IMR-90 (cell line): ENCODE measurements around the gene BANF1. TPM values are rescaled to one million over a fixed set of nuclear protein-coding genes. Genes with fewer than 3 reads are reported as not detected.

Experiments
- ATAC-seq: fragments of 200-7000 bp; cut with Tn5 transposase; 2 replicates; pipeline ENCODE4 v1.9.1; 2020; ENCODE audit warnings: low read depth, mild to moderate bottlenecking, moderate library complexity
- BruUV-seq: library from RNA; stranded (reverse); fragments of 400-500 nt; replicated peaks from 2 replicates; lab custom pipeline; 2021; lab: Mats Ljungman, UMichigan
- CTCF ChIA-PET: fragments of 300-600 bp; formaldehyde crosslinking; extraction: SDS; loops from one replicate; lab custom pipeline; 2021; ENCODE audit warnings: antibody characterized with exemption; lab: Yijun Ruan, JAX
- POLR2A ChIA-PET: fragments of 300-600 bp; sonication (Branson Sonifier 250); formaldehyde crosslinking; loops from one replicate; lab custom pipeline; 2022; ENCODE audit warnings: antibody characterized with exemption; ENCODE audit not compliant: unreplicated experiment; lab: Charles Lee
- DNase-seq: peaks from one replicate; pipeline ENCODE4 v3.0.0; 2013
- H2AFZ ChIP-seq: replicated peaks from 2 replicates; pipeline ENCODE3; 2013; ENCODE audit warnings: low read length, mild to moderate bottlenecking; ENCODE audit not compliant: poor library complexity
- H2AK5ac ChIP-seq: 2 replicates; pipeline ENCODE4 v1.6.1; 2013; ENCODE audit warnings: low read depth, low read length, inconsistent platforms
- H2AK9ac ChIP-seq: replicated peaks from 2 replicates; pipeline ENCODE3; 2013; ENCODE audit warnings: mild to moderate bottlenecking, low read depth, low read length, moderate library complexity; ENCODE audit not compliant: poor library complexity
- H2BK120ac ChIP-seq: 2 replicates; pipeline ENCODE4 v1.6.1; 2013; ENCODE audit warnings: low read depth, low read length, inconsistent platforms
- H2BK15ac ChIP-seq: 3 replicates; pipeline ENCODE4 v1.6.1; 2013; ENCODE audit warnings: low read depth, low read length, inconsistent platforms
- H2BK20ac ChIP-seq: 2 replicates; pipeline ENCODE4 v1.6.1; 2013; ENCODE audit warnings: low read depth, mild to moderate bottlenecking, inconsistent platforms, low read length, moderate library complexity
- H2BK5ac ChIP-seq: 2 replicates; pipeline ENCODE4 v1.6.1; 2013; ENCODE audit warnings: mild to moderate bottlenecking, low read depth, low read length, inconsistent platforms; ENCODE audit not compliant: poor library complexity, severe bottlenecking
- H3K14ac ChIP-seq: replicated peaks from 2 replicates; pipeline ENCODE4 v1.6.1; 2013; ENCODE audit warnings: low read depth, low read length, inconsistent platforms
- H3K18ac ChIP-seq: 2 replicates; pipeline ENCODE4 v1.6.1; 2013; ENCODE audit warnings: low read depth, low read length, control low read depth
- H3K23ac ChIP-seq: 2 replicates; pipeline ENCODE4 v1.6.1; 2013; ENCODE audit warnings: low read depth, low read length, inconsistent platforms
- H3K27ac ChIP-seq: 2 replicates; pipeline ENCODE4 v1.5.1; 2013; ENCODE audit warnings: mild to moderate bottlenecking, control low read depth, low read length; ENCODE audit not compliant: insufficient read depth
- H3K27me3 ChIP-seq: 2 replicates; pipeline ENCODE4 v1.6.1; 2013; ENCODE audit warnings: low read length; ENCODE audit not compliant: control insufficient read depth, insufficient read depth
- H3K36me3 ChIP-seq: 2 replicates; pipeline ENCODE4 v1.6.1; 2013; ENCODE audit warnings: low read length, mixed read lengths; ENCODE audit not compliant: control insufficient read depth, insufficient read depth
- H3K4ac ChIP-seq: 2 replicates; pipeline ENCODE4 v1.6.1; 2013; ENCODE audit warnings: low read depth, low read length, inconsistent platforms
- H3K4me1 ChIP-seq: 2 replicates; pipeline ENCODE4 v1.6.1; 2013; ENCODE audit warnings: low read length, mixed read lengths; ENCODE audit not compliant: control insufficient read depth, insufficient read depth
- H3K4me2 ChIP-seq: 2 replicates; pipeline ENCODE4 v1.6.1; 2013; ENCODE audit warnings: low read depth, mild to moderate bottlenecking, control low read depth, low read length, moderate library complexity
- H3K4me3 ChIP-seq: 2 replicates; pipeline ENCODE4 v1.5.1; 2013; ENCODE audit warnings: low read depth, mild to moderate bottlenecking, control low read depth, low read length, moderate library complexity; ENCODE audit not compliant: insufficient read depth
- H3K56ac ChIP-seq: 2 replicates; pipeline ENCODE4 v1.6.1; 2013; ENCODE audit warnings: low read length, inconsistent platforms; ENCODE audit not compliant: insufficient read depth; ENCODE audit errors: extremely low read depth
- H3K79me1 ChIP-seq, 2 experiments: 2 replicates each; pipeline ENCODE4 v1.6.1; 2013; ENCODE audit warnings: low read length in 2 of 2, inconsistent platforms in 1 of 2, low read depth in 1 of 2
- H3K9ac ChIP-seq: 2 replicates; pipeline ENCODE4 v1.6.1; 2013; ENCODE audit warnings: low read depth, low read length, control low read depth
- H3K9me1 ChIP-seq: 2 replicates; pipeline ENCODE4 v1.6.1; 2013; ENCODE audit warnings: low read length, inconsistent platforms; ENCODE audit not compliant: insufficient read depth
- H3K9me3 ChIP-seq: 2 replicates; pipeline ENCODE4 v1.6.1; 2013; ENCODE audit warnings: low read length; ENCODE audit not compliant: control insufficient read depth, insufficient read depth
- H4K20me1 ChIP-seq: 2 replicates; pipeline ENCODE4 v1.6.1; 2013; ENCODE audit warnings: low read length, inconsistent platforms; ENCODE audit not compliant: insufficient read depth
- H4K5ac ChIP-seq: 2 replicates; pipeline ENCODE4 v1.6.1; 2013; ENCODE audit warnings: mild to moderate bottlenecking, low read depth, low read length, control low read depth
- H4K8ac ChIP-seq, 2 experiments: 2 replicates each; pipeline ENCODE4 v1.6.1; 2013; ENCODE audit warnings: low read depth in 2 of 2, low read length in 2 of 2, control low read depth in 1 of 2, inconsistent platforms in 1 of 2
- H4K91ac ChIP-seq: 2 replicates; pipeline ENCODE4 v1.6.1; 2013; ENCODE audit warnings: low read depth, low read length, inconsistent platforms; ENCODE audit not compliant: insufficient read depth
- BHLHE40 ChIP-seq: fragments of 150-350 bp; IDR thresholded peaks from 2 replicates; pipeline ENCODE4 v1.6.1; 2016; ENCODE audit warnings: mild to moderate bottlenecking, low read depth, low read length
- CEBPB ChIP-seq: IDR thresholded peaks from 2 replicates; pipeline ENCODE4 v1.6.1; 2012; ENCODE audit warnings: low read depth, low read length, improper control_type of control experiment
- NFE2L2 ChIP-seq: fragments of 150-350 bp; IDR thresholded peaks from 2 replicates; pipeline ENCODE4 v1.6.1; 2016; ENCODE audit warnings: low read depth, mild to moderate bottlenecking, low read length
- WGBS, 2 experiments: methylation state at CpG; one replicate each; pipeline versions ENCODE4 v1.1.5 to v1.1.7; 2013; ENCODE audit warnings: missing lambda C conversion rate in 2 of 2; ENCODE audit not compliant: insufficient read length in 1 of 2; ENCODE audit errors: extremely low coverage in 2 of 2; 5-methylcytosine and 5-hydroxymethylcytosine counted together
- dilution Hi-C: fragments of 300-500 bp; cut with HindIII; formaldehyde crosslinking; loops from one replicate; pipeline ENCODE4 v1.14.3; 2018; ENCODE audit warnings: low sequenced_read_pairs; ENCODE audit not compliant: unreplicated experiment
- in situ Hi-C: fragments of 300-500 bp; cut with MboI; formaldehyde crosslinking; loops from 3 replicates; pipeline ENCODE4 v1.14.3; 2019; ENCODE audit warnings: low sequenced_read_pairs, inconsistent platforms, mixed read lengths
- intact Hi-C: fragments of 100-400 bp; cut with micrococcal nuclease; formaldehyde crosslinking; loops from 2 replicates; pipeline ENCODE4 v1.10.0; 2022
- polyA plus RNA-seq, 3 experiments: library from polyadenylated mRNA; depleted of rRNA; stranded (reverse); fragments of >200 nt; gene quantifications; 2 replicates each; pipeline ENCODE4 v1.2.3, GENCODE V29; 2012; ENCODE audit warnings: low replicate concordance in 1 of 3
- total RNA-seq: library from RNA; depleted of rRNA; stranded (reverse); fragments of >200 nt; gene quantifications from 2 replicates; pipeline ENCODE4 v1.2.3, GENCODE V29; 2012

Gene BANF1
- total and polyA plus RNA-seq, 2 of the 4 experiments (the other 2 are of a cell fraction) = 36.6 to 242 TPM

- no peak overlapping the region for H2BK5ac ChIP-seq
- H3K56ac ChIP-seq = no peak overlapping the region
- no peak overlapping the region for H3K4me2 ChIP-seq
- H4K8ac ChIP-seq = no peak overlapping the region
- H2AFZ ChIP-seq = no peak overlapping the region
- H4K5ac ChIP-seq = no peak overlapping the region
- no peak overlapping the region for H2BK120ac ChIP-seq
- dilution Hi-C loops (no loop called here), intact Hi-C loops (no loop called here), in situ Hi-C loops (no loop called here)
- no TSS peak for BruUV-seq
- 33% methylated on average over 1 of the region's 5 CpGs; no CpG with 5 or more reads in 1 of the 2 experiments for WGBS, 2 experiments
- no peak overlapping the region for H4K91ac ChIP-seq
- H3K36me3 ChIP-seq = peaks cover 7% of the 10 kb centered on the region; the same call in 1 of the 2 replicates
- H4K20me1 ChIP-seq = no peaks in the 10 kb centered on the region
- no peak overlapping the region for H2BK15ac ChIP-seq
- ChIA-PET CTCF (no interaction called here), POLR2A (no interaction called here)
- no peak overlapping the region for H3K18ac ChIP-seq
- H3K14ac ChIP-seq = no peak overlapping the region
- H3K9ac ChIP-seq = no peak overlapping the region
- TF ChIP-seq NFE2L2 (no peak), CEBPB (0 out of 2 replicates have a peak, but pooled peaks have one; percentile 20), BHLHE40 (no peak)
- H3K9me3 ChIP-seq = no peaks in the 10 kb centered on the region
- ATAC-seq (no peak), DNase-seq (no peak)
- H2AK5ac ChIP-seq = no peak overlapping the region
- H2AK9ac ChIP-seq = no peak overlapping the region
- H3K4me1 ChIP-seq = no peaks in the 10 kb centered on the region; the same call in none of the 2 replicates
- no peak overlapping the region for H3K27ac ChIP-seq
- no peak overlapping the region for H3K23ac ChIP-seq
- H2BK20ac ChIP-seq = no peak overlapping the region
- H3K4ac ChIP-seq = no peak overlapping the region
- no peaks in the 10 kb centered on the region for H3K9me1 ChIP-seq
- H3K79me1 ChIP-seq = peaks cover 14 to 17% of the 10 kb centered on the region in 2 experiments
- H3K4me3 ChIP-seq = no peak overlapping the region
- peaks cover 13% of the 10 kb centered on the region for H3K27me3 ChIP-seq
Observed at GRCh38 chr11:66007201-66007634, 4.9 kb downstream of the BANF1 start.
